Liver (tissue), 3 donors: ENCODE results near the gene MTMR1.

Experiments used
- CTCF ChIP-seq: fragments of 150-350 bp; IDR thresholded peaks from 2 replicates; pipeline ENCODE4 v1.5.1; 2017; ENCODE audit warnings: improper control_type of control experiment, low read depth, low read length; ENCODE audit not compliant: missing input control
- FOXA1 ChIP-seq: IDR thresholded peaks from 2 replicates; pipeline ENCODE4 v1.6.1; 2016; ENCODE audit warnings: antibody characterized with exemption
- GABPA ChIP-seq, 2 donors: IDR thresholded peaks in 1 of 2; conservative IDR thresholded peaks in 1 of 2; 2 replicates each; pipeline ENCODE4 v1.6.1; 2016; ENCODE audit warnings: antibody characterized with exemption in 2 of 2, mild to moderate bottlenecking in 1 of 2, moderate library complexity in 1 of 2
- HNF4A ChIP-seq, 2 donors: conservative IDR thresholded peaks; 2 replicates each; pipeline ENCODE4 v1.6.1; 2016; ENCODE audit warnings: antibody characterized with exemption in 2 of 2, mild to moderate bottlenecking in 2 of 2
- HNF4G ChIP-seq: IDR thresholded peaks from 2 replicates; pipeline ENCODE4 v1.6.1; 2016; ENCODE audit warnings: antibody characterized with exemption
- JUND ChIP-seq, 2 donors: IDR thresholded peaks; 2 replicates each; pipeline ENCODE4 v1.6.1; 2016; ENCODE audit warnings: antibody characterized with exemption in 2 of 2
- MAX ChIP-seq: IDR thresholded peaks from 2 replicates; pipeline ENCODE4 v1.6.1; 2016; ENCODE audit warnings: antibody characterized with exemption
- TAF1 ChIP-seq: conservative IDR thresholded peaks from 2 replicates; pipeline ENCODE4 v1.6.1; 2016; ENCODE audit warnings: antibody characterized with exemption, mild to moderate bottlenecking
- TF ChIP-seq, protein P1 (sequence below): IDR thresholded peaks from 2 replicates; pipeline ENCODE4 v1.6.1; 2016; ENCODE audit warnings: antibody characterized with exemption, mild to moderate bottlenecking
- TF ChIP-seq, protein P2 (sequence below): IDR thresholded peaks from 2 replicates; pipeline ENCODE4 v1.6.1; 2016; ENCODE audit warnings: antibody characterized with exemption
- TF ChIP-seq, protein P3 (sequence below): IDR thresholded peaks from 2 replicates; pipeline ENCODE4 v1.6.1; 2016; ENCODE audit warnings: antibody characterized with exemption
- donor health status: healthy.
- donor health status: healthy.

DNA sequence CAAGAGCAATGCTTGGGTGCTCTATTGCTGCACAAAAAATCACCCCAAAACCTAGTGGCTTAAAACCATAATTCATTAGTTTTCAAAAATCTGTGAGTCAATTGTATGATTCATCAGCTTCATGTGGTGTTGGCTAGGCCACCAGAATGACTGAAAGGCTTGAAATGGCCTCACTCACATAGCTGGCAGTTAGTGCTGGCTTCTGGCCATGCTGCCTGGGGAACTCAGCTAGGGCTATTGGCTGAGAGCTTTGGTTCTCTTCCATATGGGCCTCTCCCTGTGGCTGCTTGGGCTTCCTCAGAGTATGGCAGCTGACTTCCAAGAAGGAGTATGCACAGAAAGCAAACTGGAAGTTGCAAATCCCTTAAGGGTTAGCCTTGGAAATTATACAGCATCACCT lies 3.1 kb upstream of the MTMR1 start:
- TF ChIP-seq, protein P1, sequence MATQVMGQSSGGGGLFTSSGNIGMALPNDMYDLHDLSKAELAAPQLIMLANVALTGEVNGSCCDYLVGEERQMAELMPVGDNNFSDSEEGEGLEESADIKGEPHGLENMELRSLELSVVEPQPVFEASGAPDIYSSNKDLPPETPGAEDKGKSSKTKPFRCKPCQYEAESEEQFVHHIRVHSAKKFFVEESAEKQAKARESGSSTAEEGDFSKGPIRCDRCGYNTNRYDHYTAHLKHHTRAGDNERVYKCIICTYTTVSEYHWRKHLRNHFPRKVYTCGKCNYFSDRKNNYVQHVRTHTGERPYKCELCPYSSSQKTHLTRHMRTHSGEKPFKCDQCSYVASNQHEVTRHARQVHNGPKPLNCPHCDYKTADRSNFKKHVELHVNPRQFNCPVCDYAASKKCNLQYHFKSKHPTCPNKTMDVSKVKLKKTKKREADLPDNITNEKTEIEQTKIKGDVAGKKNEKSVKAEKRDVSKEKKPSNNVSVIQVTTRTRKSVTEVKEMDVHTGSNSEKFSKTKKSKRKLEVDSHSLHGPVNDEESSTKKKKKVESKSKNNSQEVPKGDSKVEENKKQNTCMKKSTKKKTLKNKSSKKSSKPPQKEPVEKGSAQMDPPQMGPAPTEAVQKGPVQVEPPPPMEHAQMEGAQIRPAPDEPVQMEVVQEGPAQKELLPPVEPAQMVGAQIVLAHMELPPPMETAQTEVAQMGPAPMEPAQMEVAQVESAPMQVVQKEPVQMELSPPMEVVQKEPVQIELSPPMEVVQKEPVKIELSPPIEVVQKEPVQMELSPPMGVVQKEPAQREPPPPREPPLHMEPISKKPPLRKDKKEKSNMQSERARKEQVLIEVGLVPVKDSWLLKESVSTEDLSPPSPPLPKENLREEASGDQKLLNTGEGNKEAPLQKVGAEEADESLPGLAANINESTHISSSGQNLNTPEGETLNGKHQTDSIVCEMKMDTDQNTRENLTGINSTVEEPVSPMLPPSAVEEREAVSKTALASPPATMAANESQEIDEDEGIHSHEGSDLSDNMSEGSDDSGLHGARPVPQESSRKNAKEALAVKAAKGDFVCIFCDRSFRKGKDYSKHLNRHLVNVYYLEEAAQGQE: no peak
- TF ChIP-seq CTCF (no peak), MAX (no peak), TAF1 (no peak), FOXA1 (no peak), JUND (IDR thresholded peaks at IDR 0.05) (no peak), HNF4G (no peak), GABPA (IDR thresholded peaks at IDR 0.05 in 1 of 2, conservative IDR thresholded peaks at IDR 0.05 in 1 of 2) (no peak), HNF4A (conservative IDR thresholded peaks at IDR 0.05) (no peak)
- TF ChIP-seq, protein P2, sequence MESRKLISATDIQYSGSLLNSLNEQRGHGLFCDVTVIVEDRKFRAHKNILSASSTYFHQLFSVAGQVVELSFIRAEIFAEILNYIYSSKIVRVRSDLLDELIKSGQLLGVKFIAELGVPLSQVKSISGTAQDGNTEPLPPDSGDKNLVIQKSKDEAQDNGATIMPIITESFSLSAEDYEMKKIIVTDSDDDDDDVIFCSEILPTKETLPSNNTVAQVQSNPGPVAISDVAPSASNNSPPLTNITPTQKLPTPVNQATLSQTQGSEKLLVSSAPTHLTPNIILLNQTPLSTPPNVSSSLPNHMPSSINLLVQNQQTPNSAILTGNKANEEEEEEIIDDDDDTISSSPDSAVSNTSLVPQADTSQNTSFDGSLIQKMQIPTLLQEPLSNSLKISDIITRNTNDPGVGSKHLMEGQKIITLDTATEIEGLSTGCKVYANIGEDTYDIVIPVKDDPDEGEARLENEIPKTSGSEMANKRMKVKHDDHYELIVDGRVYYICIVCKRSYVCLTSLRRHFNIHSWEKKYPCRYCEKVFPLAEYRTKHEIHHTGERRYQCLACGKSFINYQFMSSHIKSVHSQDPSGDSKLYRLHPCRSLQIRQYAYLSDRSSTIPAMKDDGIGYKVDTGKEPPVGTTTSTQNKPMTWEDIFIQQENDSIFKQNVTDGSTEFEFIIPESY: no peak
- TF ChIP-seq, protein P3, sequence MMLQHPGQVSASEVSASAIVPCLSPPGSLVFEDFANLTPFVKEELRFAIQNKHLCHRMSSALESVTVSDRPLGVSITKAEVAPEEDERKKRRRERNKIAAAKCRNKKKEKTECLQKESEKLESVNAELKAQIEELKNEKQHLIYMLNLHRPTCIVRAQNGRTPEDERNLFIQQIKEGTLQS: no peak
